Heart left ventricle (tissue), 16 donors: ENCODE measurements around the gene RAB20. TPM values are rescaled to one million over a fixed set of nuclear protein-coding genes. Genes with fewer than 3 reads are reported as not detected.

Experiments used
- ATAC-seq, 4 donors: fragments of 200-7000 bp; cut with Tn5 transposase; one replicate each; pipeline ENCODE4 v1.9.1; 2020 to 2022; ENCODE audit warnings: moderate library complexity in 4 of 4, mild to moderate bottlenecking in 3 of 4, moderate number of reproducible peaks in 1 of 4
- DNase-seq, 5 donors: peaks; one replicate each; pipeline ENCODE4 v3.0.0-alpha.2; 2020
- H3K27ac ChIP-seq, 12 donors: fragments of 200-600 bp; sonication (generic) in 4 of 12; one replicate each; pipeline versions ENCODE4 v1.5.0 to v1.8.0; 2016 to 2022; ENCODE audit warnings: mild to moderate bottlenecking in 2 of 12
- H3K27me3 ChIP-seq, 9 donors: fragments of 200-600 bp; sonication (generic) in 2 of 9; one replicate each; pipeline versions ENCODE4 v1.5.1 to v1.8.0; 2016 to 2022; ENCODE audit warnings: mild to moderate bottlenecking in 3 of 9
- H3K36me3 ChIP-seq, 9 donors: fragments of 200-600 bp; sonication (generic) in 2 of 9; one replicate each; pipeline versions ENCODE4 v1.5.0 to v1.8.0; 2018 to 2022; ENCODE audit warnings: mild to moderate bottlenecking in 2 of 9
- H3K4me1 ChIP-seq, 12 donors: fragments of 200-600 bp; sonication (generic) in 4 of 12; one replicate each; pipeline versions ENCODE4 v1.5.0 to v1.8.0; 2016 to 2022; ENCODE audit warnings: mild to moderate bottlenecking in 3 of 12
- H3K4me3 ChIP-seq, 12 donors: fragments of 200-600 bp; sonication (generic) in 4 of 12; one replicate each; pipeline versions ENCODE4 v1.5.0 to v1.8.0; 2017 to 2022; ENCODE audit warnings: mild to moderate bottlenecking in 9 of 12, moderate library complexity in 4 of 12
- H3K9me3 ChIP-seq, 12 donors: fragments of 200-600 bp; sonication (generic) in 4 of 12; one replicate each; pipeline versions ENCODE4 v1.5.0 to v1.8.0; 2016 to 2022; ENCODE audit warnings: mild to moderate bottlenecking in 1 of 12
- POLR2A ChIP-seq, 2 donors: fragments of 450-650 bp; IDR thresholded peaks; one replicate each; pipeline ENCODE4 v1.6.1; 2017; ENCODE audit warnings: antibody characterized with exemption in 2 of 2, mild to moderate bottlenecking in 2 of 2, moderate library complexity in 2 of 2
- WGBS, 4 donors: extraction: QIAGEN DNeasy Blood & Tissue Kit in 2 of 4; methylation state at CpG; one replicate each; pipeline versions ENCODE4 v1.1.5 to v1.1.7; 2013 to 2018; 5-methylcytosine and 5-hydroxymethylcytosine counted together
- intact Hi-C, 10 donors: fragments of 100-400 bp; cut with DNase I; formaldehyde crosslinking; loops; one replicate each; pipeline versions ENCODE4 v1.11.1 to v1.14.2; 2022
- polyA plus RNA-seq, 2 donors: library from polyadenylated mRNA; stranded (reverse); fragments of 200-250 nt; gene quantifications; one replicate each; pipeline ENCODE4 v1.2.3, GENCODE V29; 2013
- total RNA-seq, 9 donors: library from RNA; depleted of rRNA in 2 of 9; stranded (reverse); fragments of >200 nt in 2 of 9; fragmentation: NEBNext Ultra II Directional in 3 of 9; extraction: Animal tissue kit (Norgen Biotek cat#: 25700) in 3 of 9; gene quantifications; one replicate each; pipeline versions ENCODE4 v1.1.0 to v1.2.4, GENCODE V29; 2016 to 2023
- TF ChIP-seq, protein P1 (sequence below), 12 donors: fragments of 200-600 bp; sonication (generic) in 4 of 12; IDR thresholded peaks; one replicate each; pipeline versions ENCODE4 v1.5.0 to v1.8.0; 2018 to 2022; ENCODE audit warnings: antibody characterized with exemption in 12 of 12, mild to moderate bottlenecking in 5 of 12
- donor health status: ischemic (EF 13 %, LVEDD 7.1; RV severe dilation, severe dysfunction).
- donor health status: healthy with polysubstance abuse.
- donor health status: DM: no; HTN: yes; CAD: no.
- donor health status: DM: no; HTN: no; CAD: no.
- donor health status: ischemic (EF 25% LVEDD 6.9; RV normal size, moderate dysfunction).
- donor health status: ischemic (EF 25% LVEDD 5.7; RV mildly dilated, moderate dysfunction).
- donor health status: healthy.
- donor health status: DM: yes; HTN: yes; CAD: no.
- donor health status: ischemic (EF 35%, LVEDD 5.7; RV mildly dilated, moderate dysfunction).
- donor health status: nonischemic (EF 11% LVEDD 7.7; RV severe dilation, severe dysfunction).
- donor health status: DM: yes; HTN: yes; CAD: no.
- donor health status: PGD.
- donor health status: ischemic (EF 29% LVEDD 5.4; RV normal size, mild dysfunction).
- donor health status: nonischemic (EF 23%, LVEDD 6.1; RV moderate dilation, normal function).

RAB20 gene
- total and polyA plus RNA-seq, 11 donors: 5.5 to 30.2 (median 13.7) TPM

DNA sequence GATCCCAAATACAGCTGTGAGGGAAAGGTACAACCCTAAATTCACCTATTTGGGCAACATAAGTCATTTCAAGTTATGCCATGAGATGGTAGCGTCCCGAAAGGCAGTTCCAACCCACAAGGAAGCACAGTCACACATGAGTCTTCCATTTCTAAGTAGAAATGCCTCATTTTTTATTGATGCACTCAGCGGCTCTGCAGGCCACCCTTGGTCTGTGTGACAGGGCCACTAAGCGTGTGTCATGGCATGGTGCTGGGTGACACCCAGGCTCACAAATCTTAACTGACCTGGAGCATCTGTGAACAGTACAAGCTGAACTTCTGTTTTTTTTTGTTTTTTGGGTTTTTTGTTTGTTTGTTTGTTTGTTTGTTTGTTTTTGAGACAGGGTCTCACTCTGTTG is 15.1 kb downstream of the RAB20 start:
- Histone ChIP-seq H3K36me3 (peaks cover 0 to 14% (median 0%) of the 10 kb centered on the region in 9 donors), H3K9me3 (no peaks in the 10 kb centered on the region), H3K27ac (peak overlapping the region in 9 of 12 donors; percentile 34 to 82 (median 48)), H3K4me3 (no peak overlapping the region), H3K27me3 (no peaks in the 10 kb centered on the region), H3K4me1 (peaks cover 0 to 49% (median 28%) of the 10 kb centered on the region in 12 donors)
- ATAC-seq: no peak
- no peak for DNase-seq
- WGBS, 4 donors: 94 to 98% (median 96%) methylated on average over 4 of the region's 4 CpGs
- intact Hi-C loops: loop anchor here in 1 of 10 donors (5.0 kb wide), 1 partner anchor 79 kb away; no protein-coding TSS in a partner anchor
- TF ChIP-seq, protein P1, sequence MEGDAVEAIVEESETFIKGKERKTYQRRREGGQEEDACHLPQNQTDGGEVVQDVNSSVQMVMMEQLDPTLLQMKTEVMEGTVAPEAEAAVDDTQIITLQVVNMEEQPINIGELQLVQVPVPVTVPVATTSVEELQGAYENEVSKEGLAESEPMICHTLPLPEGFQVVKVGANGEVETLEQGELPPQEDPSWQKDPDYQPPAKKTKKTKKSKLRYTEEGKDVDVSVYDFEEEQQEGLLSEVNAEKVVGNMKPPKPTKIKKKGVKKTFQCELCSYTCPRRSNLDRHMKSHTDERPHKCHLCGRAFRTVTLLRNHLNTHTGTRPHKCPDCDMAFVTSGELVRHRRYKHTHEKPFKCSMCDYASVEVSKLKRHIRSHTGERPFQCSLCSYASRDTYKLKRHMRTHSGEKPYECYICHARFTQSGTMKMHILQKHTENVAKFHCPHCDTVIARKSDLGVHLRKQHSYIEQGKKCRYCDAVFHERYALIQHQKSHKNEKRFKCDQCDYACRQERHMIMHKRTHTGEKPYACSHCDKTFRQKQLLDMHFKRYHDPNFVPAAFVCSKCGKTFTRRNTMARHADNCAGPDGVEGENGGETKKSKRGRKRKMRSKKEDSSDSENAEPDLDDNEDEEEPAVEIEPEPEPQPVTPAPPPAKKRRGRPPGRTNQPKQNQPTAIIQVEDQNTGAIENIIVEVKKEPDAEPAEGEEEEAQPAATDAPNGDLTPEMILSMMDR (IDR thresholded peaks at IDR 0.05): no peak
- TF ChIP-seq POLR2A (IDR thresholded peaks at IDR 0.05): no peak

- WGBS, 4 donors: 58 to 64% (median 62%) methylated on average over 6 of the region's 6 CpGs
- peaks cover 0 to 14% (median 0%) of the 10 kb centered on the region in 9 donors for H3K36me3 ChIP-seq
- H3K4me1 ChIP-seq: peaks cover 5 to 69% (median 43%) of the 10 kb centered on the region in 12 donors
- intact Hi-C loops: no loop called here
- H3K27ac ChIP-seq: peak overlapping the region in 3 of 12 donors; percentile 11 to 77 (median 61)
- H3K27me3 ChIP-seq: no peaks in the 10 kb centered on the region
- DNase-seq (no peak), ATAC-seq (peak in 1 of 4 donors; percentile 11)
- no peak overlapping the region for H3K4me3 ChIP-seq
- no peaks in the 10 kb centered on the region for H3K9me3 ChIP-seq
- no peak for TF ChIP-seq POLR2A (IDR thresholded peaks at IDR 0.05)
- TF ChIP-seq, protein P1 (IDR thresholded peaks at IDR 0.05): no peak
Measured at GRCh38 chr13:110542169-110542796, 19.2 kb downstream of the RAB20 start.

- H3K4me1 ChIP-seq: peaks cover 5 to 67% (median 35%) of the 10 kb centered on the region in 12 donors
- peaks cover 0 to 14% (median 0%) of the 10 kb centered on the region in 9 donors for H3K36me3 ChIP-seq
- H3K9me3 ChIP-seq: no peaks in the 10 kb centered on the region
- H3K27me3 ChIP-seq: no peaks in the 10 kb centered on the region
- H3K4me3 ChIP-seq: no peak overlapping the region
- no peak for TF ChIP-seq POLR2A (IDR thresholded peaks at IDR 0.05)
- TF ChIP-seq, protein P1 (IDR thresholded peaks at IDR 0.05): no peak
- intact Hi-C loops: no loop called here
- peak in 1 of 4 donors; percentile 27 for ATAC-seq
- H3K27ac ChIP-seq: peak overlapping the region in 10 of 12 donors; percentile 24 to 77 (median 43)
- 39 to 51% (median 41%) methylated on average over 4 of the region's 4 CpGs for WGBS, 4 donors
- no peak for DNase-seq
Measured at GRCh38 chr13:110541526-110541920, 20.0 kb downstream of the RAB20 start.

DNA sequence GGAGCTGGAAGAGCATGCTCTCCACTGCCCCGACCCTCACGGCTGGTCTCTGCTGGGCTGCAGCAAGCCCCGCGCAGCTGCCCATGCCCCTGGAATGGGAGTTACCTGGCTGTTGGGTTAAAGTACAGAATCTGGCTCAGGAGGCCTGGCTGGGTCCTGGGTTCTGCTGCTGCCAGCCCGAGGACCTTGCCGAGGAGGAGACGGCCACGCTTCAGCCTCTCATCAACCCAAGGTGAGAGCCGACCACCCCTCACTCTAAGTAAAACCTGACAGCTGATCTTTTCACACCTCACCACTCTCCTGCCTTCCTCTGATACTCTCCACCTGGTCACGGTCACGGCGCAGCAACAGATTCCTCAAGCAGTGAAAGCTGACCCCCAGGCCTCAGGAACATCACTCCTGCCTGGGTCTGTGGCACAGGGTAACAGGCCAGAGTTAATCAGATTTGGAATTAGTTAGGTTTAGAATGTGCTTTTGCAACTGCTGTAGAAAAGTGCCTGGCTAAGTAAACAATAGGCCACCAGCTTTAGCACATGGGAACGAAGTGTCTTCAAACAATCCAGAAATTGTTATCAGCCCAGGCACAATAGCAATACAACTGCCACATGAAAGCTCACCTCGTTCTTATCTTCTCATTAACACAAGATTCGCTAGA is 20.5 kb downstream of the RAB20 start:
- Histone ChIP-seq H3K4me1 (peaks cover 5 to 66% (median 33%) of the 10 kb centered on the region in 12 donors), H3K4me3 (no peak overlapping the region), H3K9me3 (no peaks in the 10 kb centered on the region), H3K27ac (peak overlapping the region in 10 of 12 donors; percentile 24 to 77 (median 43)), H3K27me3 (no peaks in the 10 kb centered on the region), H3K36me3 (peaks cover 0 to 14% (median 0%) of the 10 kb centered on the region in 9 donors)
- 64 to 72% (median 66%) methylated on average over 15 of the region's 15 CpGs for WGBS, 4 donors
- TF ChIP-seq, protein P1 (IDR thresholded peaks at IDR 0.05): no peak
- no peak for TF ChIP-seq POLR2A (IDR thresholded peaks at IDR 0.05)
- peak in 2 of 4 donors; percentile 11 to 19 for ATAC-seq
- no peak for DNase-seq
- intact Hi-C loops: no loop called here
